Sigmoid colon (tissue), 4 donors: ENCODE measurements around the gene DUOXA1.

Experiments used
- CTCF ChIP-seq, 4 experiments: fragments of 450-650 bp in 3 of 4; fragments of 200-600 bp in 1 of 4; IDR thresholded peaks; one replicate each; pipeline ENCODE4 v1.5.1; 2016 to 2019; ENCODE audit warnings: antibody characterized with exemption in 4 of 4, mild to moderate bottlenecking in 3 of 4, moderate library complexity in 2 of 4
- POLR2A ChIP-seq, 2 donors: fragments of 450-650 bp; IDR thresholded peaks; one replicate each; pipeline ENCODE4 v1.6.1; 2016; ENCODE audit warnings: antibody characterized with exemption in 2 of 2, mild to moderate bottlenecking in 2 of 2, moderate library complexity in 2 of 2
- POLR2AphosphoS5 ChIP-seq, 4 donors: sonication (generic); formaldehyde crosslinking; IDR thresholded peaks; one replicate each; pipeline ENCODE4 v1.6.1; 2017; ENCODE audit warnings: antibody characterized with exemption in 4 of 4

- TF ChIP-seq POLR2A (IDR thresholded peaks at IDR 0.05) (no peak), CTCF (IDR thresholded peaks at IDR 0.05) (no peak), POLR2AphosphoS5 (IDR thresholded peaks at IDR 0.05) (no peak)
These were observed 34.0 kb downstream of the DUOXA1 start for GRCh38 chr15:45095661-45096060.
